GM21381 (cell line): ENCODE results near the gene CCNF.

Source experiments
- ATAC-seq: cut with Tn5 transposase; IDR thresholded peaks from one replicate; pipeline ENCODE4 v1.9.1; 2021; ENCODE audit warnings: mild to moderate bottlenecking, moderate library complexity; ENCODE audit not compliant: unreplicated experiment

The CCNF gene

GRCh38 chr16:2483939-2484897 lies 55.0 kb downstream of the CCNF start:
- no peak for ATAC-seq

- no peak for ATAC-seq
Observed at GRCh38 chr16:2484898-2485508, 55.8 kb downstream of the CCNF start.

- no peak for ATAC-seq
Observed at GRCh38 chr16:2485811-2486507, 56.7 kb downstream of the CCNF start.

- no peak for ATAC-seq
Observed at GRCh38 chr16:2486645-2487516, 57.6 kb downstream of the CCNF start.

GRCh38 chr16:2487517-2487842 lies 58.2 kb downstream of the CCNF start:
- no peak for ATAC-seq

GRCh38 chr16:2487903-2488531 lies 58.8 kb downstream of the CCNF start:
- no peak for ATAC-seq

- no peak for ATAC-seq
Observed at GRCh38 chr16:2489581-2489980, 60.3 kb downstream of the CCNF start.

- no peak for ATAC-seq
Observed at GRCh38 chr16:2490190-2491105, 61.2 kb downstream of the CCNF start.

GRCh38 chr16:2492292-2492691 lies 63.0 kb downstream of the CCNF start:
- no peak for ATAC-seq

GRCh38 chr16:2493605-2494004 lies 64.4 kb downstream of the CCNF start:
- ATAC-seq, result no peak

- no peak for ATAC-seq
Observed at GRCh38 chr16:2494616-2495015, 65.4 kb downstream of the CCNF start.

- no peak for ATAC-seq
Observed at GRCh38 chr16:2495041-2495440, 65.8 kb downstream of the CCNF start.

- ATAC-seq, result no peak
Observed at GRCh38 chr16:2496223-2497115, 67.2 kb downstream of the CCNF start.

GRCh38 chr16:2497116-2497630 lies 67.9 kb downstream of the CCNF start:
- no peak for ATAC-seq

- no peak for ATAC-seq
Observed at GRCh38 chr16:2497695-2498484, 68.6 kb downstream of the CCNF start.

GRCh38 chr16:2498531-2499253 lies 69.4 kb downstream of the CCNF start:
- ATAC-seq, result no peak

- no peak for ATAC-seq
Observed at GRCh38 chr16:2499454-2499853, 70.2 kb downstream of the CCNF start.
